Measurements from ENCODE around the gene ALAD. TPM values are rescaled to one million over a fixed set of nuclear protein-coding genes. Genes with fewer than 3 reads are reported as not detected.
"Not testable (repeated sequence)": the region's sequence is repeated elsewhere in the genome, so short reads cannot be mapped to it uniquely, and the experiment has no call there.

Gene ALAD
- total RNA-seq = 10 to 100 TPM; 19.1 to 52.0 (median 33.5) TPM

DNA sequence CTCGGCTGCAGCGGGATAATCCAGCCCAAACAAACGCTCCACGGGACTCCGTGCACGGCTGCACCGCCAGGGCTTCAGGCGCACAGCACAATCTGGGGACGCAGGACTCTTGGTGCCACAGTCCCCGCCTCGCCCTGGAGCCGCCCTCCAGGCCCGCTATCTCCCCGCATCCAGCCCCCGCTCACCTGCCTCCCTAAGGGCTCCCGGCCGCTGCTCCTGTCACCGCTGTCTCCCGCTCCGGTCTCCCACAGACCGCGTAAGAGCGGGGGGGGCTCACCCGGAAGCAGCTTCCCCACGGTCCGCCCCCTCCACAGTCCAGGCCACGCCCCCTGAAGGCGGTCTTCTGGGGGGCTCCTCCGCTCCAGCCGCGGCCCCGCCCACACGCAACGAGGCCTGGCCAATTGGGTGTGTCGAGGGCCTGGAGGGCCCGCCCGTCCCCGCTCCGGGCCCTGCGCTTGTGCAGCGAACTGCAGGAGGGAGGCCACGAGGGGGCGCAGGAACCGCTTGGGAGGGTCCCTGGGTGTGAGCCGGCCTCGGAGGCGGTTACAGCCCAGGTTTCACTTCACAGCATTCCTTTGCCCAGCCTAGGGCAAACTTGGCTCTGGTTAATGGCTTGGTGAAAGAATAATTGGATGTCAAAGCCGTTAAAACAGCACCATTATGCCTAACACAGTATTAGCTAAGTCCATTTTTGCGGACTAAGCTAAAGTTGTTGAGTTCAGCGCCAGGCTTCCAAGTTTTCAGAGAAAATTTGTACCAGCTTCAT is at the start of gene ALAD:
TSS of gene ALAD (minus strand) at position 258 of the 766 bp plus-strand sequence. CDS start 7,725 bp downstream, outside the sequence.
- TF ChIP-seq, protein P1, sequence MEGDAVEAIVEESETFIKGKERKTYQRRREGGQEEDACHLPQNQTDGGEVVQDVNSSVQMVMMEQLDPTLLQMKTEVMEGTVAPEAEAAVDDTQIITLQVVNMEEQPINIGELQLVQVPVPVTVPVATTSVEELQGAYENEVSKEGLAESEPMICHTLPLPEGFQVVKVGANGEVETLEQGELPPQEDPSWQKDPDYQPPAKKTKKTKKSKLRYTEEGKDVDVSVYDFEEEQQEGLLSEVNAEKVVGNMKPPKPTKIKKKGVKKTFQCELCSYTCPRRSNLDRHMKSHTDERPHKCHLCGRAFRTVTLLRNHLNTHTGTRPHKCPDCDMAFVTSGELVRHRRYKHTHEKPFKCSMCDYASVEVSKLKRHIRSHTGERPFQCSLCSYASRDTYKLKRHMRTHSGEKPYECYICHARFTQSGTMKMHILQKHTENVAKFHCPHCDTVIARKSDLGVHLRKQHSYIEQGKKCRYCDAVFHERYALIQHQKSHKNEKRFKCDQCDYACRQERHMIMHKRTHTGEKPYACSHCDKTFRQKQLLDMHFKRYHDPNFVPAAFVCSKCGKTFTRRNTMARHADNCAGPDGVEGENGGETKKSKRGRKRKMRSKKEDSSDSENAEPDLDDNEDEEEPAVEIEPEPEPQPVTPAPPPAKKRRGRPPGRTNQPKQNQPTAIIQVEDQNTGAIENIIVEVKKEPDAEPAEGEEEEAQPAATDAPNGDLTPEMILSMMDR (IDR thresholded peaks at IDR 0.05) = peak; percentile 90 to 98 (median 96)
- peak in 2 of 4 donors; percentile 13 to 72 for TF ChIP-seq POLR2A (IDR thresholded peaks at IDR 0.05)
- no peaks in the 10 kb centered on the region for H3K9me3 ChIP-seq
- H3K36me3 ChIP-seq = no peaks in the 10 kb centered on the region
- intact Hi-C loops (cut with DNase I) = no loop called here
- H3K27me3 ChIP-seq = no peaks in the 10 kb centered on the region
- H3K27ac ChIP-seq = peak within 1 kb of the TSS; percentile 79 to 87 (median 82)
- 3 to 7% methylated on average over 6 to 19 of the region's 50 CpGs for WGBS, 2 donors
- H3K4me1 ChIP-seq = peaks cover 10 to 54% (median 33%) of the 10 kb centered on the region in 3 donors
- peak; percentile 90 for DNase-seq
- H3K4me3 ChIP-seq = peak within 1 kb of the TSS; percentile 78 to 93 (median 84)

DNA sequence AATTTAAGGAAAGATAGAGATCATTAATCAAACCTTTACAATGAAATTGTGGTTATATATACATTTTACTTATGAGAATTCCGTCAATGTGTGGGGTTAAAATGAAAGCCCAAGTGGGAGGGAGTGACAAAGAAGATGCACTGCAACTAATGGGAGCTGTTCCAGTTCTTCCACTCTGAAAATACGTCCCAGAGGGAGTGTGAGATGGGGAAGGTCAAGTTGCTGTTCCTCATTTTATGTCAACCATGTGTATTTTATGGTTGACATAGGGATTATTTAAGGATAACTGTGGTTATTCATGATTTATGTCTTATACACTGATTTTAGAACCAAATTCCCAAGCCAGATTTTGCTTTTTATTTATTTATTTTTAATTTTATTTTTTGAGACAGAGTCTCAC is 48.3 kb upstream of the ALAD start:
- DNase-seq = no peak
- 55 to 59% methylated on average over 2 of the region's 2 CpGs for WGBS, 2 donors
- no peaks in the 10 kb centered on the region for H3K36me3 ChIP-seq
- peaks cover 0 to 11% (median 0%) of the 10 kb centered on the region in 3 donors for H3K4me1 ChIP-seq
- H3K4me3 ChIP-seq = no peak overlapping the region
- no peaks in the 10 kb centered on the region for H3K9me3 ChIP-seq
- H3K27me3 ChIP-seq = no peaks in the 10 kb centered on the region
- TF ChIP-seq, protein P1 (IDR thresholded peaks at IDR 0.05) = no peak
- no peak for TF ChIP-seq POLR2A (IDR thresholded peaks at IDR 0.05)
- no peak overlapping the region for H3K27ac ChIP-seq
- intact Hi-C loops (cut with DNase I) = loop anchor here (5.0 kb wide), 1 partner anchor 143 kb away; no protein-coding TSS in a partner anchor

DNA sequence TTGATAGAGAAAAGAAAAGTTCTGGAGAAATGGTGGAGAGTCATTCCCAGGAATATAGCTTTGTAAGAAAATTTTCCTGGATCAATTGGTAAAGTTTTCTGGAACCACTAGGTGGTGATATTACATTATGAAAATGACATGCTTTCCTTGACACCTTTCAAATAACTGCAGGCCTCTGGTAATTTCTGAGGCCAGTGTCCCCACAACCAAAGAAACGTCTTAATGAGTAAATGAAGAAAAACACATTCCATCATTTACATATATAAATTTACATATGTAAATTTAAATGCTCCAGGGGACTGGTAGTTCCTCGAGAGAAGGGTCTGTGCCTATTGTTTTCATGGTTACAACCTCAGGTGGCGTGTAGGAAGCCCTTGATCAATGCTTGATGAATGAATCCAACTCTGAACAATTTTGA is 45.2 kb upstream of the ALAD start:
- DNase-seq = no peak
- no peak overlapping the region for H3K27ac ChIP-seq
- TF ChIP-seq, protein P1 (IDR thresholded peaks at IDR 0.05) = peak; percentile 57 to 78 (median 64)
- TF ChIP-seq POLR2A (IDR thresholded peaks at IDR 0.05) = no peak
- H3K9me3 ChIP-seq = no peaks in the 10 kb centered on the region
- no peak overlapping the region for H3K4me3 ChIP-seq
- no peaks in the 10 kb centered on the region for H3K27me3 ChIP-seq
- WGBS, 2 donors = 52 to 61% methylated on average over 3 of the region's 3 CpGs
- intact Hi-C loops (cut with DNase I) = loop anchor here (5.0 kb wide), 1 partner anchor 146 kb away; no protein-coding TSS in a partner anchor
- H3K4me1 ChIP-seq = peaks cover 0 to 5% (median 0%) of the 10 kb centered on the region in 3 donors
- H3K36me3 ChIP-seq = no peaks in the 10 kb centered on the region

DNA sequence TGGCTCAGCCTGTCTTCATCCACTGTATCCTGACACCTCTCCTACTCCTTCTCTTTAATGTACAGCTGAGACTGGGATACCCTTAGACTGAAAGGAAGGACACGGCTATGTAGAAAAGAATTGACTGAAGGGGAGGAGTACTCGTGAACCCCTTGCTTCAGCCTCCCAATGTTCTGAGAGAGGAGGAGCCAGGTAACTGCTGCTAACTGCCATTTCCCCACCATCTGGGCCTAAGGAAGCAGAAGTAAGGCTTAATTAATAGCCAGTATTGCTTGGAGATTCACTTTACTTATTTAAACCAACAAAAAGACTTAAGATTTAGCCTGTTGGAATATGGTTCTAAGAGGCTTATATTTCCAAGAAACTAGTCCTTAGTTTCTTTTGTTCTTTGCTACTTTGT is 43.7 kb upstream of the ALAD start:
- H3K9me3 ChIP-seq = no peaks in the 10 kb centered on the region
- H3K36me3 ChIP-seq = no peaks in the 10 kb centered on the region
- no peak overlapping the region for H3K4me3 ChIP-seq
- no peak for TF ChIP-seq POLR2A (IDR thresholded peaks at IDR 0.05)
- TF ChIP-seq, protein P1 (IDR thresholded peaks at IDR 0.05) = no peak
- no peak overlapping the region for H3K27ac ChIP-seq
- intact Hi-C loops (cut with DNase I) = loop anchor here (2.0 to 5.0 kb wide), 2 partner anchors 148 to 212 kb away; no protein-coding TSS in a partner anchor
- H3K4me1 ChIP-seq = peaks cover 0 to 5% (median 0%) of the 10 kb centered on the region in 3 donors
- no peak for DNase-seq
- H3K27me3 ChIP-seq = no peaks in the 10 kb centered on the region
- 89 to 93% methylated on average over 2 of the region's 2 CpGs for WGBS, 2 donors

DNA sequence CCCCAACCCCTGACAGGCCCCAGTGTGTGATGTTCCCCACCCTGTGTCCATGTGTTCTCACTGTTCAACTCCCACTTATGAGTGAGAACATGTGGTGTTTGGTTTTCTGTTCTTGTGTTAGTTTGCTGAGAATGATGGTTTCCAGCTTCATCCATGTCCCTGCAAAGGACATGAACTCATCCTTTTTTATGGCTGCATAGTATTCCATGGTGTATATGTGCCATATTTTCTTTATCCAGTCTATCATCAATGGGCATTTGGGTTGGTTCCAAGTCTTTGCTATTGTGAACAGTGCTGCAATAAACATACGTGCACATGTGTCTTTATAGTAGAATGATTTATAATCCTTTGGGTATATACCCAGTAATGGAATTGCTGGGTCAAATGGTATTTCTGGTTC is 36.6 kb upstream of the ALAD start:
- H3K4me3 ChIP-seq; H3K27me3 ChIP-seq; H3K27ac ChIP-seq; DNase-seq; H3K4me1 ChIP-seq; H3K9me3 ChIP-seq; H3K36me3 ChIP-seq; intact Hi-C loops (cut with DNase I): not testable (repeated sequence)
- 64 to 74% methylated on average over 1 of the region's 1 CpG for WGBS, 2 donors
